HepG2 (cell line): ENCODE measurements around the gene SLC7A4. TPM values are rescaled to one million over a fixed set of nuclear protein-coding genes. Genes with fewer than 3 reads are reported as not detected.

Experiments
- ARID4A ChIP-seq: sonication (generic); formaldehyde crosslinking; IDR thresholded peaks from 2 replicates; pipeline ENCODE4 v1.5.0; 2020; ENCODE audit warnings: mild to moderate bottlenecking, missing genetic modification reagents, borderline replicate concordance
- ASH2L ChIP-seq: fragments of 300-600, 200-600 bp; sonication (generic); IDR thresholded peaks from 2 replicates; pipeline ENCODE4 v1.7.0; 2017; ENCODE audit warnings: low read depth, mild to moderate bottlenecking, moderate library complexity, mixed read lengths, low read length; ENCODE audit not compliant: insufficient read length
- KLF6 ChIP-seq: IDR thresholded peaks from 2 replicates; pipeline ENCODE4 v1.8.0; 2016; ENCODE audit warnings: missing biosample characterization, missing genetic modification reagents
- MEF2D ChIP-seq: sonication (generic); formaldehyde crosslinking; IDR thresholded peaks from 2 replicates; pipeline ENCODE4 v1.5.1; 2020; ENCODE audit warnings: mild to moderate bottlenecking, missing genetic modification reagents
- MIER2 ChIP-seq: IDR thresholded peaks from 2 replicates; pipeline ENCODE4 v1.6.1; 2016; ENCODE audit warnings: missing biosample characterization, missing genetic modification reagents
- MYC ChIP-seq: sonication (generic); formaldehyde crosslinking; IDR thresholded peaks from 2 replicates; pipeline ENCODE4 v1.9.0; 2021; ENCODE audit warnings: missing genetic modification reagents, borderline replicate concordance
- PITX1 ChIP-seq: sonication (generic); formaldehyde crosslinking; IDR thresholded peaks from 2 replicates; pipeline ENCODE4 v1.5.1; 2020; ENCODE audit warnings: mild to moderate bottlenecking, missing genetic modification reagents
- POLR2A ChIP-seq, 2 experiments: IDR thresholded peaks; 2 replicates each; pipeline ENCODE4 v1.6.1; 2011; ENCODE audit warnings: low read depth in 2 of 2, low read length in 2 of 2, mild to moderate bottlenecking in 1 of 2, moderate library complexity in 1 of 2; ENCODE audit not compliant: insufficient read depth in 1 of 2
- POLR2AphosphoS5 ChIP-seq: IDR thresholded peaks from 2 replicates; pipeline ENCODE4 v1.6.1; 2012; ENCODE audit warnings: low read depth, low read length
- RCOR2 ChIP-seq: IDR thresholded peaks from 2 replicates; pipeline ENCODE4 v1.6.1; 2016; ENCODE audit warnings: missing biosample characterization, missing genetic modification reagents
- SALL1 ChIP-seq: sonication (generic); formaldehyde crosslinking; IDR thresholded peaks from 2 replicates; pipeline ENCODE4 v1.8.0; 2022; ENCODE audit warnings: mild to moderate bottlenecking, missing genetic modification reagents
- SKIL ChIP-seq: sonication (generic); formaldehyde crosslinking; IDR thresholded peaks from 2 replicates; pipeline ENCODE4 v1.8.0; 2022; ENCODE audit warnings: missing genetic modification reagents, mild to moderate bottlenecking, moderate library complexity, borderline replicate concordance
- SP1 ChIP-seq, 2 experiments: fragments of 450-650 bp in 1 of 2; sonication (generic) in 1 of 2; formaldehyde crosslinking in 1 of 2; IDR thresholded peaks; 2 replicates each; pipeline versions ENCODE4 v1.4.0 to v1.6.1; 2016 to 2020; ENCODE audit warnings: missing genetic modification reagents in 1 of 2
- SP5 ChIP-seq: IDR thresholded peaks from 2 replicates; pipeline ENCODE4 v1.6.1; 2016; ENCODE audit warnings: low read depth, borderline replicate concordance
- SRSF1 ChIP-seq: fragments of 200-400 bp; formaldehyde crosslinking; optimal IDR thresholded peaks from 2 replicates; pipeline ENCODE3; 2017; ENCODE audit warnings: mild to moderate bottlenecking, low read depth, low read length, moderate library complexity
- SUZ12 ChIP-seq: fragments of 150-350 bp; IDR thresholded peaks from 2 replicates; pipeline ENCODE4 v1.6.1; 2014; ENCODE audit warnings: low read depth, low read length
- TARDBP ChIP-seq: sonication (generic); formaldehyde crosslinking; IDR thresholded peaks from 2 replicates; pipeline ENCODE4 v1.8.0; 2022; ENCODE audit warnings: mild to moderate bottlenecking, missing genetic modification reagents
- ZGPAT ChIP-seq: IDR thresholded peaks from 2 replicates; pipeline ENCODE4 v1.6.1; 2016; ENCODE audit warnings: mild to moderate bottlenecking
- ZMYM3 ChIP-seq: sonication (generic); formaldehyde crosslinking; IDR thresholded peaks from 2 replicates; pipeline ENCODE4 v1.5.1; 2020; ENCODE audit warnings: mild to moderate bottlenecking, missing genetic modification reagents
- ZMYM4 ChIP-seq: sonication (generic); formaldehyde crosslinking; IDR thresholded peaks from 2 replicates; pipeline ENCODE4 v1.8.1; 2023; ENCODE audit warnings: mild to moderate bottlenecking, missing genetic modification reagents
- ZNF207 ChIP-seq: fragments of 450-650 bp; IDR thresholded peaks from 2 replicates; pipeline ENCODE4 v1.6.1; 2016; ENCODE audit warnings: antibody characterized with exemption, borderline replicate concordance
- polyA plus RNA-seq, 8 experiments: library from polyadenylated mRNA; depleted of rRNA in 3 of 8; stranded (reverse) in 7 of 8; unstranded in 1 of 8; fragments of >200 nt; fragmentation: Illumina TruSeq in 4 of 8; extraction: Trizol in 4 of 8; gene quantifications; 2 replicates each; pipeline versions ENCODE4 v1.2.1 to v1.2.3, GENCODE V29; 2011 to 2016; ENCODE audit warnings: low read depth in 4 of 8, missing spikeins in 1 of 8, mixed read lengths in 1 of 8; ENCODE audit not compliant: insufficient read depth in 1 of 8
- total RNA-seq, 5 experiments: library from RNA; depleted of rRNA; stranded (reverse); fragments of >200 nt; fragmentation: Illumina TruSeq; extraction: Trizol; gene quantifications; 2 replicates each; pipeline ENCODE4 v1.2.3, GENCODE V29; 2016; ENCODE audit warnings: low read depth in 1 of 5

The SLC7A4 gene
- total and polyA plus RNA-seq, 2 of the 13 experiments (the other 11 are each of a cell fraction or from before 2014, with no cell fraction given) = not detected

GRCh38 chr22:21014726-21015465 lies 17.5 kb downstream of the SLC7A4 start, which contains the start of gene P2RX6 (continued):
- TF ChIP-seq POLR2AphosphoS5 (peak; percentile 39; the same call in 1 of the 2 replicates), TARDBP (peak; percentile 69; the same call in 1 of the 2 replicates), ASH2L (no peak), MIER2 (CRISPR knock-in tag) (peak; percentile 76; the same call in 1 of the 2 replicates), SRSF1 (peak; percentile 46), MYC (peak; percentile 47; the same call in 1 of the 2 replicates), SP5 (CRISPR knock-in tag) (peak; percentile 87), SUZ12 (no peak), PITX1 (CRISPR knock-in tag) (0 out of 2 replicates have a peak, but pooled peaks have one; percentile 18), ZGPAT (CRISPR knock-in tag) (0 out of 2 replicates have a peak, but pooled peaks have one; percentile 35), ZNF207 (no peak), RCOR2 (CRISPR knock-in tag) (0 out of 2 replicates have a peak, but pooled peaks have one; percentile 26), ARID4A (peak; percentile 31; the same call in 1 of the 2 replicates), ZMYM3 (peak; percentile 59; the same call in 1 of the 2 replicates), ZMYM4 (CRISPR knock-in tag) (peak; percentile 34; the same call in 1 of the 2 replicates), POLR2A (IDR thresholded peaks at IDR 0.05; ENCODE audit: insufficient read depth in 1 of 2, low read depth in 2 of 2, low read length in 2 of 2) (peak in 1 of 2 experiments; percentile 35; a peak in 1 of 4 replicates), KLF6 (0 out of 2 replicates have a peak, but pooled peaks have one; percentile 37), SALL1 (CRISPR knock-in tag) (peak; percentile 38; the same call in 1 of the 2 replicates), SKIL (CRISPR knock-in tag) (peak; percentile 46; the same call in 1 of the 2 replicates), MEF2D (CRISPR knock-in tag) (0 out of 2 replicates have a peak, but pooled peaks have one; percentile 25), SP1 (IDR thresholded peaks at IDR 0.05) (no peak), SP1 (CRISPR knock-in tag; IDR thresholded peaks at IDR 0.05) (0 out of 2 replicates have a peak, but pooled peaks have one; percentile 25)
